ENCODE results near the gene LTK.

The LTK gene

DNA sequence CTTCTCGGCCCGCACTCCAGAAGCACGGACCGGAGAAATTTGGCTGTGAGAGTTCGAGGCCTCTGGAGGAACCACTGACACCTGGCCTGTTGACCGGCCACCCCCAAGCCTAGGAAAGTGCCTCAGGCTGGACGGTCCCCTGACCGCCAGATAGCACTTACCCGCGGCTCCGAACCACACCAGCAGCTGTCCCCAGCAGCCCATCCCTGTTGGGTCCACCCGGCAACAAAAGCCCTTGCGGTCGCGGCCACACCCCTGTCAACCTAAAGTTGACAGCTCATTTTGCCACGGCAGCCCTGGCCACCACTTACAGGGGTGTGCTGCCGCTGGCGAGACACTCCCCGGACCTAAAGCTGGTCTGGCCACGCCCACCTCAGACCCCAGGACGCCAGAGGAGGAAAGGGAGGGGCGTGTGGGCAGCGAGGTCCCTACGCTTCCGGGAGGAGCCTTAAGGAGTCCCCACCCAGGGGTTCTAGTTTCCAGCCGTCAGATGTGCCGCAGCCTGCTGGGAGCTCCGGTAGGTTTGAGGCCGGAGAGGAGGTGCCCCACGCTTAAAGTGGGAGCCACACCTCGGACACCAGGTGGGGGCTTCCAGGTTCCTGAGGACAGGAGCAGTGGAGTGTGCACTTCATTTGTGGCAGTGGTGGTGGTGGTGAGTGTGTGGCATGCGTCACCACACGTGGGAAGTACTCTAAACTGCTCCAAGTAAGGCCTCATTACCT, at the start of gene LTK:
TSS of gene LTK (minus strand) at position 322 of the 722 bp plus-strand sequence. CDS start at position 204, 118 bp downstream.
- DNase-seq (ENCODE audit: low read depth), result no peak

DNA sequence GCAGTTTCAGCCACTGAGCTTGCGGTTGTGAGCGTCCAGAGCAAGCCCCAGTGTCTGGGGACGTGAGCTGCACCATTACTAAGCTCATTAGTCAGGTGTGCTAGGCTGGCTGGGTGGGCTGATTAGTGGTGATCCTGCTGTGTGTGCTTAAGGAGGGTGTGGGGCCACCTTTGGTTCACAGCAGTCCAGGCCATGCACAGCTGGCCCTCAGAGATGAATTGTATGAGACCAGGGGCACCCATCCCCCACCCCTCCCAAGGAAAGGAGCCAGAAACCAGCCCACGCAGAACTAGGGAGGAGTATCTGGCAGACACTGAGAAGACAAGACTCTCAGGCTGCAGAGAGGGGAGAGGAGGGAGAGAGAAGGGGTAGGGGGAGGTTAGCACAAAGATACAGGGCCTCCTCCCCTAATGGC, 49.2 kb upstream of the LTK start:
- no peak for DNase-seq (ENCODE audit: low read depth)

- no peak for DNase-seq (ENCODE audit: low read depth)
These were observed 48.6 kb upstream of the LTK start for GRCh38 chr15:41562244-41562643.

DNA sequence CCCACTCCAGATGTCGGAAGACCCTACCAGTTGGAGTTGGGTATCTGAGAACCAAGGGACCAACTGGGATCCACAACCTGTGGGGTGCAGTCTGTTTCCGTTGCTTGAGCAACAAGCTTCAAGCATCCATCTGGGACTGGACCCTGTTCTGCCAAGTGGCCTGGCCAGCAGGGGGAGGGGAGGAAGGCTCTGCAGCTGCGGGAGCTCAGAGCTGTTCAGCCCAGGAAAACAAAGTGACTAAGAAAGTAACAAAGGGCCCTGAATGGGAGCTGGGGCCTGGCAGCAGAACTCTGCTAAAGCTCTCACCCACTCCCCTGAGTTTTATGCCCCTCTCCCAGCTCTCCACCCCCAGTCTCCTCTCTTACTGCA, 48.1 kb upstream of the LTK start:
- no peak for DNase-seq (ENCODE audit: low read depth)

- DNase-seq (ENCODE audit: low read depth), result no peak
These were observed 47.6 kb upstream of the LTK start for GRCh38 chr15:41561104-41561776.

DNA sequence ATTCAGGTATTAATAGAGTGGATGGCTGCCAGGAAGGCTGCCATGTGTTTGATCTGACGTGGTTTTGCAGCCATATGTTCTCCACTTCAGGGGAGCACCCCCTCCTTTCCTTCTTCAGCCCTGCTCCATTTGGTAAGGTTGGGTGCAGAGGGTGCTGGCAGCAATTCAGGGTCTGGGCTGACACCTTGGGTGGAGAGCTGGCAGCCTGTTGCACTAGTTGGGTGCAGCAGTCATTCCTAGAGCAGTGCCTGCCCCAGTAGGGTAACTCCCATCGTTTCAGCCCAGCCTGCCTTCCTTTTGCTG, 46.9 kb upstream of the LTK start:
- DNase-seq (ENCODE audit: low read depth), result no peak

GRCh38 chr15:41559239-41559782, 45.7 kb upstream of the LTK start:
- DNase-seq (ENCODE audit: low read depth), result no peak

DNA sequence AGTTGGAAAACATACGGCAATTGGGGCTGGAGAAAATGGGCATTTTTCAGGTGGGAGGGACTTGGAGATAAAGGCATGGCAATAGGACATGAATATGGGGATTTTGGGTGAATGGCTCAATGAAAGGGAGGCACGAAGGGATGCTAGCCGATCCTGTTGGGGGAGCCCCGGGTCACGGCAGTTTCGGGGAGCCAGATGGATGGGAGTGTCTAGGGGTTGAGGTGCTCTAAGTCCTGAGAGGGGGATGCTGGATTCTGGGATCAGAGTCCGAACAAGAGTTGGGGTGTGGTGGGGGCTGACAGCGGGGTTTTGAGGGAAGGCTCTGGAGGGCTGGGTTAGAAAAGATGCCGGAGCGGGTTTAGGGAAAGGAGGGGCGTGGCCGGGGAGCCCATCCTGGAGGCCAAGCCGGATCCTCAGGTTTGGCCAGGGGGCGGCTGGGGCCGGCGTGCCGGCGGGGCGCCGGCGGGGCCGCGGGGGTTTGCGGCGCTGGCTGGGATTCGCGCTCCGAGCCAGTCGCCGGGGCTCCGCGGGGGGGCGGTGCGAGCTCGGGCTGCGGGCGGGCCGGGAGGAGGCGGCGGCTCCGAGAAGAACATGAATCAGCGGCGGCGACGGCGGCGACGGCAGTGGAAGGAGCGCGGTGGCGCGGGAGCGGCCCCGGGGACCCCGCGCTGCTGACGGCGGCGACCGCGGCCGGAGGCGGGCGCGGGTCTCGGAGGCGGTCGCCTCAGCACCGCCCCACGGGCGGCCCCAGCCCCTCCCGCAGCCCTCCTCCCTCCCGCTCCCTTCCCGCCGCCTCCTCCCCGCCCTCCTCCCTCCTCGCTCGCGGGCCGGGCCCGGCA, 45.0 kb upstream of the LTK start, which contains the start of gene TYRO3:
TSS of gene TYRO3 (plus strand) at position 813 of the 839 bp plus-strand sequence. CDS start 46 bp downstream, outside the sequence.
- DNase-seq (ENCODE audit: low read depth), result peak; percentile 61

DNA sequence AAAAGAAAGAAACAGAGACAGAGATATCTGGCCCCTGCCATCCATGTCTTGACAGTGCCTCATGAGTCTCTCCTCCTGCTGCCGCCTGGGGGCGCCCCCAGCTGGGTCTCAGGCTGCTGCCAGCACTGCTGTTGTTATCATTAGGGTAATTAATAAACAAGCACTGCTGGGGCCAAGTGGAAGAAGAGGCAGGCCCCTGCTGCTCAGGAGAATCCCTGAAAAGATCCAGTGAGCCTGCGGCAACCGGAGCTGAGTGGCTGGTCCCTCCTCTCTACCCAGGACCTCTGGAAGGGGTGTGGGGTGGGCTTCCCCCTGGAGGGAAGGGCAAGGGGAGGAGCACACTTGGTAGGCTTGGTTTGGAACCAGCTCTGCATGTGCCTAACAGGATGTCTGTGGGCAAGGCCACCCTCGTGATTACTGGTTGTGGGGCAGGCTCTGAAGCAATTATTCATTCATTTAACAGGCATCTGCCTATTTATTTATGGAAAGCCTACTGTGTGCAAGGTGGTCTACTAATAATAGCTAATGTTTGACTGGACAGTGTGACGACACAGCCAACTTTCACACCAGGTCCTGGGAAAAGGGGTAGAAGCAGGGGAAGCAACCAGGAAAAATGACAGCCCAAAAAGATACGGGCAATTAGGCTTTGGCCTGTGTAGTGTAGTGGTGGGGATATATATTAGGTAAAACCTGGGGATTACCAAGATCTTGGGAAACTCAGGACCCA, 44.2 kb upstream of the LTK start:
- DNase-seq (ENCODE audit: low read depth), result peak; percentile 59

GRCh38 chr15:41556677-41557076, 43.0 kb upstream of the LTK start:
- no peak for DNase-seq (ENCODE audit: low read depth)

GRCh38 chr15:41554915-41555314, 41.3 kb upstream of the LTK start:
- DNase-seq (ENCODE audit: low read depth), result no peak

- DNase-seq (ENCODE audit: low read depth), result no peak
These were observed 40.7 kb upstream of the LTK start for GRCh38 chr15:41554343-41554742.

DNA sequence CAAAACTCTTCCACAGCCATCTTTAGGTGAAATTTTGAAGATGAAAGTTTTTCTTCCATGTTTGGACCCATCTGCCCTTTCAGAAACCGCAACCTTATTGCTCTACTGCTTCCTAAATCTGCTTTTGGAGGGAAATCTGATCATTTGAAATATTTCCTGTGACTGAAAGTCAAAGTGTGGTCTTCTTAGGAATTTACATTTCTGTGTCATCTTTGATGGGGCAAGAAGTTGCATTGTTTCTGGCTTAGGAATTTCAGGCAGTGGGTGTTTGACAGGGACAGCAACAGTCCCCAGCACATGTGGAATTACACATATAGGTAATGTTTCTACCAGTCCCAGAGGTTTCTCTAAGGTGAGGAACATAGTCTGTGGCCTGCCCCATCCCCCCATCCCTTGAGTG, 40.1 kb upstream of the LTK start:
- DNase-seq (ENCODE audit: low read depth), result no peak

DNA sequence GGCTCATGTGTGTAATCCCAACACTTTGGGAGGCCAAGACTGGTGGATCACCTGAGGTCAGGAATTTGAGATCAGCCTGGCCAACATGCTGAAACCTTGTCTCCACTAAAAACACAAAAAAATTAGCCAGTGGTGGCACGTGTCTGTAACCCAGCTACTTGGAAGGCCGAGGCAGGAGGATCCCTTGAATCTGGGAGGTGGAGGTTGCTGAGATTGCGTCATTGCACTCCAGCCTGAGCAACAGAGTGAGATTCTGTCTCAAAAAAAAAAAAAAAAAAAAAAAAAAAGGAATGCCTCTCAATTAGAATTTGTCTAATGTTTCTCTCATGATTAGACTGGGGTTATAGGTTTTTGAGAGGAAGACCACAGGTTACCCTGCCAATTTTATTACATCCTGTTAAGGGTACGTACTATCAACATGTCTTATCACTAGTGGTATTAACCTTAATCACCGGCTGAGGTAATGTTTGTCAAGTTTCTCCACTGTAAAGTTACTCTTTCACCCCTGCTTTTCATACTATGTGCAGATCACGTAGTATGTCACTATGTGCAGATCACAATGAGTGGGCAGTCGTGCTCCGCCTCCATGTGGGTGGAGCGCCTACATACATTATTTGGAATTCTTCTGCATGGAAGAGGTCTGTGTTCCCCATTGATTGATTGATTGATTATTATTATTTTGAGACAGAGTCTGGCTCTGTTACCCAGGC, 36.6 kb upstream of the LTK start:
- no peak for DNase-seq (ENCODE audit: low read depth)

DNA sequence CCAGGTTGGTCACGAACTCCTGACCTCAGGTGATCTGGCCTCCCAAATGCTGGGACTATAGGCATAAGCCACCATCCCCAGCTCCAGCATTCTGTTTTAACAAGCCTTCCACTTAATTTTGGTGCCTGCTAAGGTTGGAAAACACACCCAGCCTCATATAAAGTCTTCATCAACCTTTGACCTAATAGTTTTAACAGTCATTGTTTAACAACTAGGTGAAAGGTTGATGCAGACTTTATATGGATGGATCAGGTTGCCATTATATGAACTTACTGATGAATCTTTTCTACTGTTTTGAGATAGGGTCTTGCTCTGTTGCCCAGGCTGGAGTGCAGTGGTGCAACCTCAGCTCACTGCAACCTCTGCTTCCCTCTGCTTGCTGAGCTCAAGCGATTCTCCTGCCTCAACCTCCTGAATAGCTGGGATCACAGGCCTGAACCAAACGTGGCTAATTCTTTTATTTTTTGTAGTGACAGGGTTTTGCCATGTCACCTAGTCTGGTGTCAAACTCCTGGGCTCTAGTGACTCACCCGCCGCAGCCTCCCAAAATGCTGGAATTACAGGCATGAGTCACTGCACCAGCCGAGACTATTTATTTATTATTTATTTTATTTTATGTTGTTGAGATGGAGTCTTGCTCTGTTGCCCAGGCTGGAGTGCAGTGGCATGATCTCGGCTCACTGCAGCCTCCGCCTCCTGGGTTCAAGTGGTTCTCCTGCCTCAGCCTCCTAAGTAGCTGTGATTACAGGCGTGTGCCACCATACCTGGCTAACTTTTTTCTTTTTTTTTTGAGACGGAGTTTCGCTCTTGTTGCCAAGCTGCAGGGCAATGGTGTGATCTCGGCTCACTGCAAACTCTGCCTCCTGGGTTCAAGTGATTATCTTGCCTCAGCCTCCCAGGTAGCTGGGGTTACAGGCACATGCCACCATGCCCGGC, 33.5 kb upstream of the LTK start:
- no peak for DNase-seq (ENCODE audit: low read depth)

GRCh38 chr15:41545218-41545617, 31.6 kb upstream of the LTK start:
- no peak for DNase-seq (ENCODE audit: low read depth)

GRCh38 chr15:41544650-41545015, 31.0 kb upstream of the LTK start:
- no peak for DNase-seq (ENCODE audit: low read depth)

- no peak for DNase-seq (ENCODE audit: low read depth)
These were observed 29.9 kb upstream of the LTK start for GRCh38 chr15:41543521-41543870.

DNA sequence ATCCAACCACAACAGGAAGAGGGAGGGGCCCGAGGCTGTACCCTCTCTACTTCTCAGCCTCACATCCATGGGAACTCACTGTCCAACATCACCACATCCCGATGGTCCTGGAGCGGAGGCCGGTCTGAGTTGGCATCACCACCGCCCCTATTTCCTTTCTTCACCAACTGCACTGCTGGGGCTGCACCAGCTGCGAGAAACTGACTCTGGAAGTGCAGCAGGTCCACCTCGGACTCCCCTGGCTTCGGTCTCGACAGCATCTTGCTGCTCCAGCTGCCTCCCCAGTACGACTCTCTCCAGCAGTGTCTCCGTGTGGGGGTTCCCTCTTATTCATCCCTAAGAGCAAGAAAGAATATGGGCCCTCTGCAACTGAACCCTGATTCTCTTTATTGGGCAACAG, 23.2 kb upstream of the LTK start:
- no peak for DNase-seq (ENCODE audit: low read depth)

DNA sequence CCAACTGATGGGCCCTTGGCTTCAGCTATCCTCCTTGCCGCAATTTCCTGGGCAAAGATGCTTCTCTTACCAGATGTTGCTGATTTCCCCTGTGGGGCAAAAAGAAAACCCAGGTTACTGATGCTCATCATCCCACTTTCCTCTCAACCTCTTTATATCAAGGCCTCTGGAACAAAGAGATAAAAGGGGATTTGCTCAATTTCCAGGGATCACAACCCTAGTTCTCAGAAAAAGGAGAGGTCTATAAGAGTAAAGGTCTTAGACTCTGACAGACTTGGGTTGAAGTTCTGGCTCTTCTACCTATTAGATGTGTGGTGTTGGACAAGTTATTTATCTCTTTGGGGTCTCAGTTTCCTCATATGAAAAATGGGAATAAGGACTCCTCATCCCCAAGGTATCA, 21.9 kb upstream of the LTK start:
- DNase-seq (ENCODE audit: low read depth), result no peak

Measured in stimulated activated CD8-positive, alpha-beta memory T cell treated with anti-CD3 and anti-CD28 coated beads, Interleukin-4, amount 100 ng/mL, for 24 hours (primary cell).